ENCODE data around the gene SPIN2B. TPM values are rescaled to one million over a fixed set of nuclear protein-coding genes. Genes with fewer than 3 reads are reported as not detected.
"Not testable (repeated sequence)": the region's sequence is repeated elsewhere in the genome, so short reads cannot be mapped to it uniquely, and the experiment has no call there.

The SPIN2B gene
- total RNA-seq, 2 experiments from 2014 or later = 7.1 to 7.9 TPM

- peak overlapping the region; percentile 82 for H3K4me3 Mint-ChIP-seq
- CTCF ChIA-PET = not testable (repeated sequence)
Measured at GRCh38 chrX:57120619-57121161, 658 bp downstream of the SPIN2B start.

GRCh38 chrX:57119416-57119815 lies 1.9 kb downstream of the SPIN2B start:
- no peaks in the 10 kb centered on the region for H3K27me3 Mint-ChIP-seq
- H3K9me3 Mint-ChIP-seq (ENCODE audit: low read depth) = no peaks in the 10 kb centered on the region
- ATAC-seq (no peak), DNase-seq (no peak)
- H3K36me3 Mint-ChIP-seq = peaks cover 10% of the 10 kb centered on the region
- H3K4me1 Mint-ChIP-seq = peaks cover 2% of the 10 kb centered on the region
- no peak overlapping the region for H3K4me3 Mint-ChIP-seq
- H3K27ac Mint-ChIP-seq = no peak overlapping the region
- CTCF ChIA-PET = no interaction called here

More at GRCh38 chrX:57120619-57121161, 658 bp downstream of the SPIN2B start:
- Mint-ChIP-seq H3K36me3 (peaks cover 10% of the 10 kb centered on the region), H3K27ac (peak overlapping the region; percentile 85)
- not testable (repeated sequence) for H3K4me1 Mint-ChIP-seq; H3K27me3 Mint-ChIP-seq; H3K9me3 Mint-ChIP-seq (ENCODE audit: low read depth); ATAC-seq; DNase-seq

- H3K27ac Mint-ChIP-seq; H3K27me3 Mint-ChIP-seq; ATAC-seq; DNase-seq; H3K9me3 Mint-ChIP-seq (ENCODE audit: low read depth); CTCF ChIA-PET; H3K4me1 Mint-ChIP-seq; H3K4me3 Mint-ChIP-seq: not testable (repeated sequence)
- peaks cover 11% of the 10 kb centered on the region for H3K36me3 Mint-ChIP-seq
Measured at GRCh38 chrX:57117566-57117965, 3.8 kb downstream of the SPIN2B start.

GRCh38 chrX:57104921-57105398 lies 16.4 kb downstream of the SPIN2B start:
- CTCF ChIA-PET = no interaction called here
- no peaks in the 10 kb centered on the region for H3K4me1 Mint-ChIP-seq
- H3K9me3 Mint-ChIP-seq (ENCODE audit: low read depth) = no peaks in the 10 kb centered on the region
- peaks cover 11% of the 10 kb centered on the region for H3K36me3 Mint-ChIP-seq
- ATAC-seq (no peak), DNase-seq (no peak)
- H3K27ac Mint-ChIP-seq = no peak overlapping the region
- no peak overlapping the region for H3K4me3 Mint-ChIP-seq
- H3K27me3 Mint-ChIP-seq = no peaks in the 10 kb centered on the region

- Mint-ChIP-seq H3K9me3 (ENCODE audit: low read depth) (no peaks in the 10 kb centered on the region), H3K27me3 (no peaks in the 10 kb centered on the region), H3K27ac (no peak overlapping the region), H3K4me3 (no peak overlapping the region), H3K4me1 (no peaks in the 10 kb centered on the region), H3K36me3 (peaks cover 14% of the 10 kb centered on the region)
- ATAC-seq = no peak
- DNase-seq = no peak
- CTCF ChIA-PET = no interaction called here
Measured at GRCh38 chrX:57104406-57104805, 16.9 kb downstream of the SPIN2B start.

GRCh38 chrX:57103489-57103888 lies 17.9 kb downstream of the SPIN2B start:
- H3K4me1 Mint-ChIP-seq = no peaks in the 10 kb centered on the region
- peaks cover 18% of the 10 kb centered on the region for H3K36me3 Mint-ChIP-seq
- ATAC-seq (no peak), DNase-seq (no peak)
- H3K27ac Mint-ChIP-seq = no peak overlapping the region
- H3K4me3 Mint-ChIP-seq = no peak overlapping the region
- H3K9me3 Mint-ChIP-seq (ENCODE audit: low read depth) = no peaks in the 10 kb centered on the region
- H3K27me3 Mint-ChIP-seq = no peaks in the 10 kb centered on the region
- CTCF ChIA-PET = no interaction called here

GRCh38 chrX:57102918-57103317 lies 18.4 kb downstream of the SPIN2B start:
- H3K36me3 Mint-ChIP-seq = peaks cover 21% of the 10 kb centered on the region
- DNase-seq; H3K27ac Mint-ChIP-seq; CTCF ChIA-PET; H3K4me3 Mint-ChIP-seq; H3K27me3 Mint-ChIP-seq; ATAC-seq; H3K9me3 Mint-ChIP-seq (ENCODE audit: low read depth); H3K4me1 Mint-ChIP-seq: not testable (repeated sequence)

- H3K27ac Mint-ChIP-seq = no peak overlapping the region
- no peaks in the 10 kb centered on the region for H3K27me3 Mint-ChIP-seq
- DNase-seq (no peak), ATAC-seq (no peak)
- H3K4me3 Mint-ChIP-seq = no peak overlapping the region
- no peaks in the 10 kb centered on the region for H3K36me3 Mint-ChIP-seq
- H3K4me1 Mint-ChIP-seq = no peaks in the 10 kb centered on the region
- CTCF ChIA-PET = no interaction called here
- no peaks in the 10 kb centered on the region for H3K9me3 Mint-ChIP-seq (ENCODE audit: low read depth)
Measured at GRCh38 chrX:57083143-57083542, 38.2 kb downstream of the SPIN2B start.

GRCh38 chrX:57074458-57074857 lies 46.9 kb downstream of the SPIN2B start:
- Mint-ChIP-seq H3K9me3 (ENCODE audit: low read depth) (no peaks in the 10 kb centered on the region), H3K36me3 (no peaks in the 10 kb centered on the region), H3K27me3 (no peaks in the 10 kb centered on the region), H3K27ac (no peak overlapping the region), H3K4me3 (no peak overlapping the region), H3K4me1 (no peaks in the 10 kb centered on the region)
- DNase-seq (no peak), ATAC-seq (no peak)
- CTCF ChIA-PET = no interaction called here

GRCh38 chrX:57070185-57070984 lies 51.0 kb downstream of the SPIN2B start:
- Mint-ChIP-seq H3K27ac (no peak overlapping the region), H3K27me3 (no peaks in the 10 kb centered on the region), H3K9me3 (ENCODE audit: low read depth) (no peaks in the 10 kb centered on the region), H3K36me3 (no peaks in the 10 kb centered on the region), H3K4me3 (no peak overlapping the region), H3K4me1 (no peaks in the 10 kb centered on the region)
- DNase-seq (no peak), ATAC-seq (no peak)
- CTCF ChIA-PET = no interaction called here

Other genes starting within 250 kb of the SPIN2B start
- 1 to 10 TPM; 6.9 to 7.9 TPM for gene SPIN3, start 126.0 kb downstream of the SPIN2B start, total RNA-seq
- gene SPIN2A, start 15.8 kb upstream of the SPIN2B start, total RNA-seq = 1 to 10 TPM in 1 of 2 experiments, under 1 TPM in 1; 0.89 to 1.1 TPM
- gene FAAH2, start 165.2 kb upstream of the SPIN2B start, total RNA-seq = 1 to 10 TPM; 1.1 to 2.2 TPM

Measured in activated CD8-positive, alpha-beta memory T cell treated with anti-CD3 and anti-CD28 coated beads, Interleukin-2, amount 10 ng/mL, durations not matched to agents 7 days and 5 days (primary cell).